ENCODE results near the gene LOX.

LOX gene, protein sequence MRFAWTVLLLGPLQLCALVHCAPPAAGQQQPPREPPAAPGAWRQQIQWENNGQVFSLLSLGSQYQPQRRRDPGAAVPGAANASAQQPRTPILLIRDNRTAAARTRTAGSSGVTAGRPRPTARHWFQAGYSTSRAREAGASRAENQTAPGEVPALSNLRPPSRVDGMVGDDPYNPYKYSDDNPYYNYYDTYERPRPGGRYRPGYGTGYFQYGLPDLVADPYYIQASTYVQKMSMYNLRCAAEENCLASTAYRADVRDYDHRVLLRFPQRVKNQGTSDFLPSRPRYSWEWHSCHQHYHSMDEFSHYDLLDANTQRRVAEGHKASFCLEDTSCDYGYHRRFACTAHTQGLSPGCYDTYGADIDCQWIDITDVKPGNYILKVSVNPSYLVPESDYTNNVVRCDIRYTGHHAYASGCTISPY

DNA sequence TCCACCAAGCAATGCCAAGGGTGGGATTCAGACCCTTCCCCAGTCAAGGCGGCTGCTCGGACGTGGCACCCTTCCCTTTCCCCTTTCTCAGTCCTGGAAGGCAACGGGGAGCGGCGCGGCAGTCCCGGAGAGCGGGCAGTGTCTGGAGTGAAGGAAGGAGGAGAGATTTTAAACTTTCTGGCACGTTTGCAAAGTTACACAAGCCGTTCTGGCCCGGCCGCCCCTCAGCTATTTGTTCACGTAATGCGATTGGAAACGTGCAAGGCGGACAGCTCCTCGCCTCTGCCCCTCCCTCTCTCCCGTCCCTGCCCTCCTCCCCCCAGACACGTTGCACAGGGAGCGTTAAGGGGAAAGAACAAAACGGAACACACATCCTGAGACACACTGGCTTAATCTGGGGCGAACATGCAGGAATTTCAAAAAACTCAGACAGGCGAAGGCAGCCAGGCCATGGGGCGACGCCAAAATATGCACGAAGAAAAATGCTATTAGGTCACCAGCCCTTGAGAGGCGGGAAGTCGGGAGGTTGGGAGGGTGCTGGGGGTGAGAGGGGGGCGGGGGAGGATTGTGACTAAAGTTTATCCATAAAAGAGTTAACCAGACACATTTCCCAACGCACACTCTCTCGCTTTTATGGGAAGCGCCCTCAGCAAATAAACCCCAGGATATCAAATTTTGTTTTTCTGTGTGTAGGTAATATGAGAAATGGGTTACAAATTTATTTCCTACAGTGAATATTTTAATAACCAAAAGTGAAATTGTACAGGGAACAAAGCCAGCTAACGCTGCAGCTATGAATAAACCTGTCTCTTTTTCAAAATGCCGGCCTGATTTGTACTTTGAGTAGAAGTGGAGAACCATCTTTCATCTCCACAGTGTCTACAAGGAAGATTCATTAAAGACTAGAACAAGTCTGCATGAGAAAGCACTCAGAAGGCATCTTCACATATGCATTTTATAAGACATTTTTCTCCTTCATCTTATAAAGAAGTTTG, at the start of gene LOX:
Gene LOX, minus strand, starts transcription at position 144 of the 995 bp plus-strand sequence. CDS start 274 bp downstream, outside the sequence.
- TF ChIP-seq GATA2 (IDR thresholded peaks at IDR 0.05; ENCODE audit: low read depth, low read length) = no peak
- no peak for TF ChIP-seq GATA3 (IDR thresholded peaks at IDR 0.05; ENCODE audit: low read depth, low read length)

- TF ChIP-seq GATA2 (IDR thresholded peaks at IDR 0.05; ENCODE audit: low read depth, low read length) = no peak
- TF ChIP-seq GATA3 (IDR thresholded peaks at IDR 0.05; ENCODE audit: low read depth, low read length) = no peak
Observed at GRCh38 chr5:122126756-122127321, 48.8 kb upstream of the LOX start.

DNA sequence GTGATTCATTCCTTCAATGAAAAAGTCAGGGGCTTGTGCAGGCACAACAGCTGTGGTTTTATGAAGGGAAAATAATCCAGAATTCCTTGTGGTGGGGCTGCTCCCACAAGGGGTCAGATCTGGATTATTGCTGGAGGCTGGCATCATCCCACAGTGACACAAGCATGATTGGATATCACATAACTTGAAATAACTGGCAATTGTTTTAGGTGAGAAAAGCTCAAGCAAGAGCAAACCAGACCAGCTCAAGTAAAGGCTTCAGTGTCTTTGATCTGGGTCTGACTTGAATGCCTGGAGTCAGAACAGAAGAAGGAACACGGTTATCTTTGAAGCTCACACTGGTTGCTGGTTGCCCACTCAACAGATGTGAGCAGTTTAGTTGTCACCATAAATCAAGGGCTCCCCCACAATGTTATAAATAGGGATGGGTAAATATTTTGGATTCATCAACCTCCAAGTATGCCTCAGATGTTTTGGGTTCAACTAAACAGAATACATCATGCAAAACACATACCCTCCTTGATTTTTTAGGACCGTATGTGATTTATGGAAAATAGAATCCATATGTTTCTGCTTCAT, 48.2 kb upstream of the LOX start:
- TF ChIP-seq GATA3 (IDR thresholded peaks at IDR 0.05; ENCODE audit: low read depth, low read length) (no peak), GATA2 (IDR thresholded peaks at IDR 0.05; ENCODE audit: low read depth, low read length) (no peak)

DNA sequence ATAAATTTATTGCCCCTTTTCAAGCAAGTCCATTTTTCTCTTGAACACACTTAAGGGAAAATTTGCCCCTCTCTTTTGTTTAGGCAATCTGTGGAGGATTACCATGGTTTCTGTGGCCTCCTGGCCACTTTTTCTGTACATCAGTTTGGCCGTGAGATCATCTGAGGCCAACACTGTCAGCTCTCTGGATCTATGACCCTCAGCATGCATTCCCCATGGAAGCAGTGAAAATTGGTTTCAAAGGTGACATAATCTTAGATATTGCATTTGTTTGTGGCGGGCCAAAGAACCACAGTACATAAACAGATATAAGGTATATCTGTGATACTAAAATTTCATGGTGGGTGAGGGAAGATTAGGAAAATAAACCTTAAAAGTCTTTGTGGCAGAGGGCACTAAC, 46.7 kb upstream of the LOX start:
- no peak for TF ChIP-seq GATA2 (IDR thresholded peaks at IDR 0.05; ENCODE audit: low read depth, low read length)
- no peak for TF ChIP-seq GATA3 (IDR thresholded peaks at IDR 0.05; ENCODE audit: low read depth, low read length)

- no peak for TF ChIP-seq GATA3 (IDR thresholded peaks at IDR 0.05; ENCODE audit: low read depth, low read length)
- TF ChIP-seq GATA2 (IDR thresholded peaks at IDR 0.05; ENCODE audit: low read depth, low read length) = no peak
Observed at GRCh38 chr5:122121479-122122465, 43.7 kb upstream of the LOX start.

GRCh38 chr5:122120957-122121356, 42.9 kb upstream of the LOX start:
- TF ChIP-seq GATA2 (IDR thresholded peaks at IDR 0.05; ENCODE audit: low read depth, low read length) = no peak
- TF ChIP-seq GATA3 (IDR thresholded peaks at IDR 0.05; ENCODE audit: low read depth, low read length) = no peak

DNA sequence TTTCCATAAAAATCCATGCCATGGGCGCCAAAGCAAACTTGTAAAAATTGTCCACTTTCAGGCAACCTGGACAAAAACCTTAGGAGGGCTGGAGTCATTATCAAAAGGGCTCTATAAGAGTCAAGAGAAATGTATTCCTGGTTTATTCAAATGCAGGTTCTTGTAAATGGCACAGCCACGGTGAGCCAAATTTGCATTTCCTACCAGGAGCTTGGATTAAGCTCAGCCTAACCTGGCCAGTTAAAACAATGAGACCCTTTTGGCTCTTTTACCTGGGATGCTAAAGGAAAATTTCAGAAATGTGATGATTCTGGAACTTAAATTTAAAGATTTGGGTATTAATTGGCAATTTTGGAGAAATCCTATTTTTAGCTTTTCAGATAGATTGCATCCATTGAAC, 42.4 kb upstream of the LOX start:
- TF ChIP-seq GATA2 (IDR thresholded peaks at IDR 0.05; ENCODE audit: low read depth, low read length) = no peak
- no peak for TF ChIP-seq GATA3 (IDR thresholded peaks at IDR 0.05; ENCODE audit: low read depth, low read length)

- no peak for TF ChIP-seq GATA3 (IDR thresholded peaks at IDR 0.05; ENCODE audit: low read depth, low read length)
- TF ChIP-seq GATA2 (IDR thresholded peaks at IDR 0.05; ENCODE audit: low read depth, low read length) = no peak
Observed at GRCh38 chr5:122119205-122119604, 41.1 kb upstream of the LOX start.

- TF ChIP-seq GATA3 (IDR thresholded peaks at IDR 0.05; ENCODE audit: low read depth, low read length) = no peak
- no peak for TF ChIP-seq GATA2 (IDR thresholded peaks at IDR 0.05; ENCODE audit: low read depth, low read length)
Observed at GRCh38 chr5:122118356-122118948, 40.4 kb upstream of the LOX start.

GRCh38 chr5:122114501-122114900, 36.4 kb upstream of the LOX start:
- no peak for TF ChIP-seq GATA3 (IDR thresholded peaks at IDR 0.05; ENCODE audit: low read depth, low read length)
- TF ChIP-seq GATA2 (IDR thresholded peaks at IDR 0.05; ENCODE audit: low read depth, low read length) = no peak

DNA sequence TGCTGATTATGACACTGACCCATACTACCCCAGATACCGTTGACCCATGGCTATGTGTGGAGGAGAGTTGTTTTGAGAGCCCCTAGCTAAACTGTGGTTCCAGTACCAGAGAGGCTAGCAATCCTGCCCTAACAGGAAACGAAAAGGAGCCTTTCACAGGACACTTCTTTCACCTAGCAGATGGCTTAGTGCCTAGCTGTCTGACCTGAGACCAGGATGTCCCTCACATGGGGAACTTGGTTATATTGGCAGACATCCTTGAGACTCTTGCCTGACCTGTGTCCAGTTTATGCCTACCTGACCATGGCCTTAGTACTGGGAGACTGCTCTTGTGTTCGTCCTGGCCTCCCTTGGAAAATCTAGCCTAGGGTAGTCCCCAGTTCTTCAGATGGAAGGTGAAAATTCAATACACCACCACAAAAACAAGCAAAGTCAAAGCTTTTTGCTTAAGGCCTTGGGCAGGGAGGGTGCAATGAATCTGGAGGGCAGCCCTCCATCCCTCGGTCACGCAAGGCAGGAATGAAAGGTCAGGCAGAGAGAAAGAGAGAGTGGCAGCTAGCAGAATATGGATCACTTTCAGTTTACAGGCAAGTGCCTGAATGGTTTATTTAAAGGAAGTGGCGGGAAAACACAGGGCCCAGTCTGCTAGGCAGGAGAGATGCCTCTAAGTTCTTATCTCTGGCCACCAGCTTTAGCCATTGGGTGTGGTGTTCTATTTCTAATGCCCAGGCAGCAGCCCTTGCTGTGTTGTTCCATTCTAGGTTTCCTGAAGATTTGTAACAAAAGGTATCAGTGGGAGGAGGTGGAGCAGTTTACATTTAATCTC, 34.9 kb upstream of the LOX start:
- no peak for TF ChIP-seq GATA2 (IDR thresholded peaks at IDR 0.05; ENCODE audit: low read depth, low read length)
- TF ChIP-seq GATA3 (IDR thresholded peaks at IDR 0.05; ENCODE audit: low read depth, low read length) = no peak

GRCh38 chr5:122112063-122112462, 34.0 kb upstream of the LOX start:
- no peak for TF ChIP-seq GATA3 (IDR thresholded peaks at IDR 0.05; ENCODE audit: low read depth, low read length)
- no peak for TF ChIP-seq GATA2 (IDR thresholded peaks at IDR 0.05; ENCODE audit: low read depth, low read length)

Measured in SH-SY5Y (cell line).